ENCODE results near the gene BANK1.
"Not testable (repeated sequence)": the region's sequence is repeated elsewhere in the genome, so short reads cannot be mapped to it uniquely, and the experiment has no call there.

The BANK1 gene

DNA sequence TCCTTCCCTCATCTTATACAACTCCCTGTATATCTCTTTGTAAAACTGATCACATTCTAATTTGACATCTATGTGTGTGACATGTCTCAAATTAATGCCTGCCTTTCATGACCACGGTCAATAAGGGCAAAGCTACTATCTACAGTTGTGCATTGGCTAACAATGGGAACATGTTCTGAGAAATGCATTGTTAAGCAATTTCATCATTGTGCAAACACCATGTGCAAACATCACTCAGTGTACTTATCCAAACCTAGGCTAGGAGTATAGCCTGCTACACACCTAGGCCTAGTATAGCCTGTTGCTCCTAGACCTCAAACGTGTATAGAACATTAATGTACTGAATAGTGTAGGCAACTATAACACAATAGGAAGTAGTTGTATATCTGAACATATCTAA, 95.0 kb downstream of the BANK1 start:
- ChIA-PET CTCF (interaction anchor here (0.8 kb wide), 1 partner anchor 781 kb away, joined by 3 read pairs; no protein-coding TSS in a partner anchor), POLR2A (ENCODE audit: low non-redundant PET) (no interaction called here)

DNA sequence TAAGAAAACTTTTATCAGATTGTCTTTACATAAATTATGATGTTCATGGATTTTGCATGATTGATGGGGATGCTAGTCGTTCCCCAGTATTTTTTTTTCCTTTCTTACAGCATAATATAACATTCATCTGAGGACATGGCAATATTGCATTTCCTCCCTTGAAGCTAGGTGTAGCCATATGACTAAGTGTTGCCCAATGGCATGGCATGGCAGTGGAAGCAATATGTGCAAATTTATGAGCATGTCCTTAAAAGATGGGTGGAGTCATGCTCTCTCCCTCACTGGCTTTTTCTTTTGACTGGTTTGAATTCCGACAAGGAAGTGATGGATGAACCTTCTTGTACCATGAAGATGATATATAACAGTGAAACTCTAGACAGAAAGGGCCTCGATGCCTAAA, 96.3 kb downstream of the BANK1 start:
- DNase-seq (ENCODE audit: low spot score) = no peak
- POLR2A ChIA-PET (ENCODE audit: low non-redundant PET) = no interaction called here
- H3K27ac ChIP-seq = no peak overlapping the region
- CTCF ChIA-PET = no interaction called here
- TF ChIP-seq, protein P1, sequence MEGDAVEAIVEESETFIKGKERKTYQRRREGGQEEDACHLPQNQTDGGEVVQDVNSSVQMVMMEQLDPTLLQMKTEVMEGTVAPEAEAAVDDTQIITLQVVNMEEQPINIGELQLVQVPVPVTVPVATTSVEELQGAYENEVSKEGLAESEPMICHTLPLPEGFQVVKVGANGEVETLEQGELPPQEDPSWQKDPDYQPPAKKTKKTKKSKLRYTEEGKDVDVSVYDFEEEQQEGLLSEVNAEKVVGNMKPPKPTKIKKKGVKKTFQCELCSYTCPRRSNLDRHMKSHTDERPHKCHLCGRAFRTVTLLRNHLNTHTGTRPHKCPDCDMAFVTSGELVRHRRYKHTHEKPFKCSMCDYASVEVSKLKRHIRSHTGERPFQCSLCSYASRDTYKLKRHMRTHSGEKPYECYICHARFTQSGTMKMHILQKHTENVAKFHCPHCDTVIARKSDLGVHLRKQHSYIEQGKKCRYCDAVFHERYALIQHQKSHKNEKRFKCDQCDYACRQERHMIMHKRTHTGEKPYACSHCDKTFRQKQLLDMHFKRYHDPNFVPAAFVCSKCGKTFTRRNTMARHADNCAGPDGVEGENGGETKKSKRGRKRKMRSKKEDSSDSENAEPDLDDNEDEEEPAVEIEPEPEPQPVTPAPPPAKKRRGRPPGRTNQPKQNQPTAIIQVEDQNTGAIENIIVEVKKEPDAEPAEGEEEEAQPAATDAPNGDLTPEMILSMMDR (conservative IDR thresholded peaks at IDR 0.05; ENCODE audit: low read depth) = no peak

More for the DNA sequence above, 95.0 kb downstream of the BANK1 start:
- no peak overlapping the region for H3K27ac ChIP-seq
- DNase-seq (ENCODE audit: low spot score) = no peak
- TF ChIP-seq, protein P1 (conservative IDR thresholded peaks at IDR 0.05; ENCODE audit: low read depth) = no peak

GRCh38 chr4:101888472-101888871, 97.9 kb downstream of the BANK1 start:
- ChIA-PET CTCF (interaction anchor here (0.6 kb wide), 1 partner anchor 378 kb away, joined by 3 read pairs; no protein-coding TSS in a partner anchor), POLR2A (ENCODE audit: low non-redundant PET) (no interaction called here)
- H3K27ac ChIP-seq = no peak overlapping the region
- TF ChIP-seq, protein P1 (conservative IDR thresholded peaks at IDR 0.05; ENCODE audit: low read depth) = no peak
- no peak for DNase-seq (ENCODE audit: low spot score)

DNA sequence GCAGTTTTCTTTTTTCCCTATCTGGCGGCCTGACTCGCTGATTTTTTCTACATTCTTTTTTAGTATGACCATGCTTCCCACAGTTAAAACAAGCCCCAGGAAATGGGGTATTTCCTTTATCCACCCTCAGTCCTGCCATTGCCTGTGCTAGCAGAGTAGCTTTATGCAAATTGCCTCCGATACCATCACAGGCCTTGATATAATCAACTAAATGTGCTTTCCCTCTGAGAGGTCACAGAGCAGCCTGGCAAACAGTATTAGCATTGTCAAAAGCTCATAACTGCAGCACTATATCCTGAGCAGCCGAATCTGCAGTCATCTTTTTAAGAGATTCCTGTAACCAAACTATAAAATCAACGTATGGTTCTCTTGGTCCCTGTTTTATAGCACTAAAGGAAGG, 115.0 kb downstream of the BANK1 start:
- H3K27ac ChIP-seq; DNase-seq (ENCODE audit: low spot score); CTCF ChIA-PET; POLR2A ChIA-PET (ENCODE audit: low non-redundant PET): not testable (repeated sequence)

GRCh38 chr4:101910786-101911373, 120.3 kb downstream of the BANK1 start:
- H3K27ac ChIP-seq = no peak overlapping the region
- TF ChIP-seq, protein P1 (conservative IDR thresholded peaks at IDR 0.05; ENCODE audit: low read depth) = no peak
- ChIA-PET CTCF (no interaction called here), POLR2A (ENCODE audit: low non-redundant PET) (no interaction called here)
- DNase-seq (ENCODE audit: low spot score) = no peak

DNA sequence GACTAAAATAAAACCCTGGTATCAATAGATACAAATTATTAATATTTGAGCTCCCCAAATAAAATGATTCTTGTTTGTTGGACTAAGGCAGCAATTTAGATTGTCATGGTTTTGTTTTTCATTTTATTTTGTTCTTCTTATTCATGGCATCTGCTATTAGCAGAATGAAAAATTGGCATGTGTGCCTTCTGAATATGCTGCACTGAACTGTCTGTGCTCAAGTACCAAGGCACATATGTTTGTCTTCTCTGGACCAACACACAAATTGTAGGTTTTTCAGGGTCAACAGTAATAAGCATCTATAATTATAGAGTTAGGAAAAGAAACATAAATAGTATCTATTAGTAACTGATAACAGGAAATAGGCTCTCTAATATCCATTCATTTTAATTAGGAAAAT, 121.1 kb downstream of the BANK1 start:
- H3K27ac ChIP-seq = no peak overlapping the region
- ChIA-PET CTCF (no interaction called here), POLR2A (ENCODE audit: low non-redundant PET) (no interaction called here)
- no peak for DNase-seq (ENCODE audit: low spot score)
- TF ChIP-seq, protein P1 (conservative IDR thresholded peaks at IDR 0.05; ENCODE audit: low read depth) = no peak

- no peak overlapping the region for H3K27ac ChIP-seq
- CTCF ChIA-PET = no interaction called here
- POLR2A ChIA-PET (ENCODE audit: low non-redundant PET) = no interaction called here
- TF ChIP-seq, protein P1 (conservative IDR thresholded peaks at IDR 0.05; ENCODE audit: low read depth) = no peak
- DNase-seq (ENCODE audit: low spot score) = no peak
Measured at GRCh38 chr4:101914761-101915160, 124.2 kb downstream of the BANK1 start.
